Activated B cell treated with CpG ODN at 0.5 μM for 24 hours (primary cell): ENCODE results near the gene PSMA7. TPM values are rescaled to one million over a fixed set of nuclear protein-coding genes. Genes with fewer than 3 reads are reported as not detected.
A peak's percentile ranks its signal among the peaks of the same experiment; 100 is the strongest.

Experiments used
- ATAC-seq: fragments of 200-7000 bp; cut with Tn5 transposase; one replicate; pipeline ENCODE4 v1.10.0; 2021; ENCODE audit warnings: low read depth, mild to moderate bottlenecking, moderate library complexity
- CTCF ChIA-PET: fragments of 350-600 bp; sonication (Branson Sonifier 250); formaldehyde crosslinking; loops from one replicate; lab custom pipeline; 2021; ENCODE audit warnings: antibody characterized with exemption; lab: Charles Lee
- POLR2A ChIA-PET: fragments of 350-600 bp; sonication (Branson Sonifier 250); formaldehyde crosslinking; loops from one replicate; lab custom pipeline; 2021; ENCODE audit warnings: antibody characterized with exemption; lab: Charles Lee
- DNase-seq: peaks from one replicate; pipeline ENCODE4 v3.0.0; 2022
- H3K27ac Mint-ChIP-seq: one replicate; pipeline ENCODE4 v1.8.0; 2020; ENCODE audit warnings: mixed read lengths
- H3K27me3 Mint-ChIP-seq: one replicate; pipeline ENCODE4 v1.8.0; 2021; ENCODE audit warnings: mixed read lengths
- H3K36me3 Mint-ChIP-seq: one replicate; pipeline ENCODE4 v1.8.0; 2021; ENCODE audit warnings: low read depth, mixed read lengths
- H3K4me1 Mint-ChIP-seq: one replicate; pipeline ENCODE4 v1.8.0; 2021; ENCODE audit warnings: mixed read lengths
- H3K4me3 Mint-ChIP-seq: one replicate; pipeline ENCODE4 v1.8.0; 2020; ENCODE audit warnings: mild to moderate bottlenecking, mixed read lengths
- H3K9me3 Mint-ChIP-seq: one replicate; pipeline ENCODE4 v1.8.0; 2020; ENCODE audit warnings: mixed read lengths
- CTCF ChIP-seq: fragments of 200-600 bp; IDR thresholded peaks from one replicate; pipeline ENCODE4 v1.8.0; 2022; ENCODE audit warnings: antibody characterized with exemption, mild to moderate bottlenecking
- intact Hi-C: fragments of 100-400 bp; cut with micrococcal nuclease; formaldehyde crosslinking; loops from one replicate; pipeline ENCODE4 v1.15.1; 2024
- total RNA-seq: library from RNA; stranded (reverse); gene quantifications from 2 replicates; pipeline ENCODE4 v1.2.3, GENCODE V29; 2022

Gene PSMA7
- total RNA-seq, 1 donor from 2014 or later, result 241 TPM

GRCh38 chr20:62141043-62141396 lies 2.2 kb downstream of the PSMA7 start:
- no peaks in the 10 kb centered on the region for H3K27me3 Mint-ChIP-seq
- peaks cover 43% of the 10 kb centered on the region for H3K4me1 Mint-ChIP-seq
- POLR2A ChIA-PET, result interaction anchor here (1.3 to 1.9 kb wide), 3 partner anchors 14 to 75 kb away, joined by 3 to 11 read pairs (median 5); partner anchors contain the start of gene LSM14B
- intact Hi-C loops, result loop anchor here (5.0 kb wide), 1 partner anchor 246 kb away; the partner anchor contains the start of gene RPS21
- peaks cover 56% of the 10 kb centered on the region for H3K36me3 Mint-ChIP-seq
- DNase-seq, result no peak
- no peaks in the 10 kb centered on the region for H3K9me3 Mint-ChIP-seq
- no peak for ATAC-seq
- peak overlapping the region; percentile 22 for H3K27ac Mint-ChIP-seq
- no peak for TF ChIP-seq CTCF
- no peak overlapping the region for H3K4me3 Mint-ChIP-seq
- CTCF ChIA-PET, result no interaction called here

DNA sequence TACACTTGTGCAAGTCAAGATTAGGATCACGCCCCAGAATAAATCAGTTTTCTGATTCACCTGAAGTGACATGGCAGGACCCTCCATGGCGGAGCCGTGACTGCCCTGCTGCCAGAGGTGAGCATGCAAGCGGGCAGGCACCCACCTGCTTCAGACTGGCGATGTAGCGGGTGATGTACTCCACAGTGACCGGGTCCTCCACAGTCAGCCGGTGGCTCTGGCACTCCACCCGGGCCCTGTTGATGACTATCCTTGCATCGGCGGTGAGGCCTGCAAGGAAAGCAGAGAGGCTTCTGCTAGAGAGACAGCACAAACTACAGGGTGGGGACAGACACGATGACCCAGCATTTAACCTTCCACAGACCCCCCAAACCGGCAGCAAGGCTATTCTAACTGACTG lies 3.6 kb downstream of the PSMA7 start:
- Mint-ChIP-seq H3K27me3 (no peaks in the 10 kb centered on the region), H3K4me3 (no peak overlapping the region), H3K9me3 (no peaks in the 10 kb centered on the region), H3K36me3 (peaks cover 70% of the 10 kb centered on the region), H3K4me1 (peaks cover 36% of the 10 kb centered on the region), H3K27ac (no peak overlapping the region)
- POLR2A ChIA-PET, result no interaction called here
- CTCF ChIA-PET, result no interaction called here
- intact Hi-C loops, result loop anchor here (5.0 kb wide), 2 partner anchors 112 to 248 kb away; partner anchors contain the start of gene RPS21
- DNase-seq (no peak), ATAC-seq (no peak)
- no peak for TF ChIP-seq CTCF

DNA sequence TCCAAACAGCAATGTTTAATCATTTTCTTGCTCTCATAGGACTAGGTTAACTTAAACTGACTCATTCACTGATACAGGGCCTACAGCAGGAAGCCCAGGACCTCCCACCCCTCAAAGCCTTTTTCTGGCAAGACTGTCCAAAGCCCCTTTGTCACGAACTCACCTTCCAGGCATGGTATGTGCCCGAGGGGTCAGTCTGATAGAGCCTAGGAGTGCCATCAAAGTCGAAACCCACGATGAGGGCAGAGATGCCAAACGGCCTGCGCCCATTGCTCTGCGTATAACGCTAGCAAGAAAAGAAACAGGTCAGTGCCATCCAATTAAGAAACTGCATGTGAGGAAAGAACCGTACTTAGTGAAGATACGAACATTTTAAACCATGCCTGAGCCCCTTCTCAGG lies 4.3 kb downstream of the PSMA7 start:
- H3K27me3 Mint-ChIP-seq, result no peaks in the 10 kb centered on the region
- H3K4me3 Mint-ChIP-seq, result no peak overlapping the region
- peaks cover 35% of the 10 kb centered on the region for H3K4me1 Mint-ChIP-seq
- no peaks in the 10 kb centered on the region for H3K9me3 Mint-ChIP-seq
- CTCF ChIA-PET, result no interaction called here
- no peak overlapping the region for H3K27ac Mint-ChIP-seq
- no peak for TF ChIP-seq CTCF
- ATAC-seq, result no peak
- POLR2A ChIA-PET, result interaction anchor here (1.1 kb wide), 1 partner anchor 17 kb away, joined by 3 read pairs; the partner anchor contains the start of gene LSM14B
- intact Hi-C loops, result loop anchor here (5.0 kb wide), 1 partner anchor 112 kb away; no protein-coding TSS in a partner anchor
- H3K36me3 Mint-ChIP-seq, result peaks cover 77% of the 10 kb centered on the region
- DNase-seq, result no peak

DNA sequence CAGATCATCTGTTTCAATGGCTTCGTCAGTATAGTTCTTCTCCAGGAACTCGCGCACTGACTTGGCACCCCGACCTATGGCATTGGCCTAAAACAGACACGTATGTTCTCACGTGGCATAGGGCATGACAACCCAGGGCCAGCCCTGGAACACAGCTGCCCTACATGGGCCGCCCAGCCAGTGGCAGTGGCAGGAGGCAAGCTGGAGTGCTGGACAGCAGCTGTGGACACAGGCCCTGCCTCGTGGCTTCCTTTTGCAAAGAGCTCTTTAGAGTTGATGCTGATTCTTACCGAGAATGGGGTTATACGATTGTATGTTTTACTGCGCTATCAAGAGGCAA lies 5.0 kb downstream of the PSMA7 start:
- intact Hi-C loops, result loop anchor here (5.0 kb wide), 1 partner anchor 111 kb away; no protein-coding TSS in a partner anchor
- Mint-ChIP-seq H3K4me3 (no peak overlapping the region), H3K27me3 (no peaks in the 10 kb centered on the region), H3K36me3 (peaks cover 83% of the 10 kb centered on the region), H3K4me1 (peaks cover 37% of the 10 kb centered on the region), H3K27ac (no peak overlapping the region), H3K9me3 (no peaks in the 10 kb centered on the region)
- TF ChIP-seq CTCF, result no peak
- ATAC-seq (no peak), DNase-seq (no peak)
- ChIA-PET POLR2A (interaction anchor here (1.1 kb wide), 1 partner anchor 16 kb away, joined by 3 read pairs; the partner anchor contains the start of gene LSM14B), CTCF (interaction anchor here (0.6 to 4.1 kb wide), 2 partner anchors 107 to 128 kb away, joined by 4 to 46 read pairs; no protein-coding TSS in a partner anchor)

- no peak for TF ChIP-seq CTCF
- CTCF ChIA-PET, result interaction anchor here (0.6 to 4.1 kb wide), 2 partner anchors 107 to 127 kb away, joined by 4 to 46 read pairs; no protein-coding TSS in a partner anchor
- H3K27ac Mint-ChIP-seq, result no peak overlapping the region
- POLR2A ChIA-PET, result interaction anchor here (0.6 to 1.1 kb wide), 2 partner anchors 13 to 15 kb away, joined by 3 to 7 read pairs; partner anchors contain the start of gene LSM14B
- no peak for DNase-seq
- intact Hi-C loops, result loop anchor here (1.0 to 5.0 kb wide), 3 partner anchors 110 to 156 kb away; no protein-coding TSS in a partner anchor
- peaks cover 87% of the 10 kb centered on the region for H3K36me3 Mint-ChIP-seq
- ATAC-seq, result no peak
- H3K27me3 Mint-ChIP-seq, result no peaks in the 10 kb centered on the region
- H3K9me3 Mint-ChIP-seq, result no peaks in the 10 kb centered on the region
- peaks cover 38% of the 10 kb centered on the region for H3K4me1 Mint-ChIP-seq
- no peak overlapping the region for H3K4me3 Mint-ChIP-seq
These were observed 5.6 kb downstream of the PSMA7 start for GRCh38 chr20:62137478-62138203.
